GDM1 (cell line): ENCODE data around the gene LRRC26.

Experiments used
- DNase-seq: peaks from one replicate; lab custom pipeline; 2025; lab: John Stamatoyannopoulos, UW

Gene LRRC26

DNA sequence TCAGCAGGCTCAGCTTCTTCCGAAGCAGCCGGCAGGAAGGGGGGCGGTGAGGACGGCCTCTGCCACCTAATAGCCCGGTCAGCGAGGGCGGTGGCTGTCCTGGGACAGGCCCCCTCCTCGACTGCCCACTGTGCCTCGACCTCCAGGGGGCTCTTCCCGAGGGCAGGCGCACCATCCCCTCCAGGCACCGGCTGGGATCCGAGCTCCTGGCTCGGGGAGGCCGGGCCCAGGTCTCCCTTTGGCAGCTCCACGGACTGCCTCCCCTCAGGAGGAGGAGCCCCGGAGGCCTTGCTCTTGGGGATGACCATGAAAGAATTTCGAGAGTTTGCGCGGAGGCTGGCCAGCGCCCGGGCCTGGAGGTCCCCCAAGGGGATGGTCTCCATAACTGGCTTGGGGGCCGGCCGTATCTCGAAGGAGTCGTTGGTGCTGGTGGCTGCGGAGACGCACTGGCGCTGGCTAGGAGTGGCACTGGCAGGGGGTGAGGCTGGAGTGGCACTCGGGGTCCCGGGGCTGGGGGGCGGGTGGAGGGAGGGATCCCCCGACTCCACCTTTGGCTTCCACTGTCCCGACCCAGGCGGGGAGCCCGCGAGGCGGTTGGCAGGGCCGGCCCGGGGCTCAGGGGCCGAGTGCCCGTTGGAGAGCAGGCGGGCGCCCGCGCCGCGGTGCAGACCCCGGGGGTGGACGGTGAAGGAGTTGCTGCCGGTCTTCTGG, 29.7 kb upstream of the LRRC26 start:
- no peak for DNase-seq

DNA sequence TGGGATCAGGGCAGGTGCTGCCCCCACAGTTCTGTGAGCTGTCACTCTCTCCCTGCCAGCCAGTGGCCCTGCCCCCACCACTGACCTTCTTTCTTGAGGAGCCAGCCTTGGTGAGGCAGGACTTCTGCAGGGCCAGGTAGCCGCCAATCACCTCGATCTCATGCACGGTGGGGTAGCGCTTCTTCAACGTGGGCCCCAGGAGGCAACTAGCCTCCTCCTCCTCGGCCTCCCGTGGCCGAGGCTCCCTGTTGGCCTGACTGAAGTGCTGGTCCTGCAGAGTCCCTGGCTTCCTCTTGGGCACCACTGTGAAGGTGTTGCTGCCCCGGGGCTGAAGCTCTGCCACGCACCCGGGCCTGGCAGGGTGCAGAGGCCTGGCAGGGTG, 29.0 kb upstream of the LRRC26 start:
- no peak for DNase-seq

- no peak for DNase-seq
These were observed 28.4 kb upstream of the LRRC26 start for GRCh38 chr9:137198051-137198901.

DNA sequence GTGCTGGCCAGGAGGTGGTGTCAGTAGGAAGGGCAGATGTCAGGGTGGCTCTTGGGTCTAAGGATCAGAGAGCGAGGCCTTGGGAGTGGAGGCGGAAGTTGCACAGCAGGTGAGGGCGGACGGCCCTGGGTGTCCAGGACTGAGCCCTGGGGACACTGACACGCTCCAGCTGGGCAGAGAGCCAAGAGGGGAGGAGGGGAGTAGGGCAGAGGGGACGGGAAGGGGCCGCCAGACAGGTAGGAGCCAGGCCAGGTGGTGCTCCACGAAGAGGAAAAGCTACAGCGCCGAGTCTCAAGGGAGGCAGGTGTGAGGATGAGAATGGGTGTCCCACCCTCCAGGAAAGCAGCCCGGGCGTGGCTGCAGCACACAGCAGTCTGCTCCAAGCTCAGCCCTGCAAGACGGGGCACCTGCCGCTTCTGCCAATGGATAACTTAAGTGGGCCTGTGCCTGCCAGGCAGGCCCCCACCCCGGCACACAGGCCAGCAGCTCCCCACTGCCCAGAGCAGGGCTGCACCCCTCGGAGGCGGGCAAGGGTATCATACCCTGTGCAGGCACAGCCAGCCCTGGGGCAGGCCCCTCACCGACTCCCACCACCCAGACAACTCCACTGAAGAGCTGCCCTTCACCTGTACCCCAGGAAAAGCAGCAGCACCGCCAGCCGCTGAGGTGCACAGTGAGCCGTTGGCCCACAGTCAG, 25.8 kb upstream of the LRRC26 start:
- no peak for DNase-seq

- no peak for DNase-seq
These were observed 25.1 kb upstream of the LRRC26 start for GRCh38 chr9:137194909-137195308.

DNA sequence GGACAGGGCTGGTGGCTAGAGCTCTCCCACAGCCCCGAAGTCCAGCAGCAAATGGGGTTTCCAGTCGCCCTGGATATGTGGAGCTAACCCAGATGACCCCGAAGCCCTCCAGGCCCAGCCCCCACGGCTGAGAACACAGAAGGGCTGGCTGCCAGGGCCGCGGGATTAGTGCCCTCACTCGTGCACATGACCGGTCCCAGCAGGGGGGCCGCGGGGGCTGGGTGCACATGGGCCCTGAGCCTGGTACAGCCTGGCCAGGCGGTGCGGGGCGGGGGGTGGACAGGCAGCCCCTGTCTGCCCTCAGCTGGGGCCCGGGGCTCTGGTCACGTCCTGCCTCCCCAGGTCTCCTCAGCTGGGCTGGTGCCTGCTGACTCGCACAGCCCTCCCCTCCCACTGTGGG, 24.5 kb upstream of the LRRC26 start:
- DNase-seq = no peak

GRCh38 chr9:137193771-137194170, 23.9 kb upstream of the LRRC26 start:
- no peak for DNase-seq

DNA sequence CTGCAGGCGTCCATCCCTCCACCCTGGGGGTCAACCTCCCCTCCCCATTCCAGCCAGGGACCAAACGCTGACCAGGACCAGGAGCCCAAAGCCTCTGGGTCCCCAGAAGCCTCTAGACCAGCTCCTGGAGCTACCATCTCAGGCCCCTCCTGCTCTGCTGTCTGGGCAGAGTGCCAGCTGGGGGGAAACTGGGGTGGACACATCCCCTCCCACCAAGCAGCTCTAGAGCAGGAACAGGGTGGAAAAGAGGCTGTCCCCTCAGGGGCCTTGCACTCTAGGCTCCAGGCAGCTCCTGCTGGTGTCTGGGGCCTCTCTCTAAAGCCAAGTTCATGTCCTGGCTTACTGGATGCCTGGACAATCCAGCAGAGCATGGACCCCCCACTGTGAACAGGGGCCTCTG, 23.0 kb upstream of the LRRC26 start:
- no peak for DNase-seq

DNA sequence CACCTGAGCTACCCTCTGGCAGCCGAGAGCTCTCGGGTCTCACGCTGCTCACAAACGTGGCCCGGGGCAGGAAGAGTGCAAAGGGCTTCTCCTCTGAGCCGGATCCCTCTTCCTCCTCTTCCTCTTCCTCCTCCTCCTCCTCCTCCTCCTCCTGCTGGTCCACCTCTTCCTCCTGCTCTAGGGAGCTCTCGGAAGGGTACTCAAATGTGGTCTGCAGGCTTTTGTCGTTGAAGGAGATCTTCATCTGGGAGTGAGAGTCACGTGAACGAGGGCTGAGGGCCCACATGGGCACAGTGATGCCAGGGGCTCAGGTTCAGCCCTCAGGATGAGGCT, 22.6 kb upstream of the LRRC26 start:
- DNase-seq = no peak

DNA sequence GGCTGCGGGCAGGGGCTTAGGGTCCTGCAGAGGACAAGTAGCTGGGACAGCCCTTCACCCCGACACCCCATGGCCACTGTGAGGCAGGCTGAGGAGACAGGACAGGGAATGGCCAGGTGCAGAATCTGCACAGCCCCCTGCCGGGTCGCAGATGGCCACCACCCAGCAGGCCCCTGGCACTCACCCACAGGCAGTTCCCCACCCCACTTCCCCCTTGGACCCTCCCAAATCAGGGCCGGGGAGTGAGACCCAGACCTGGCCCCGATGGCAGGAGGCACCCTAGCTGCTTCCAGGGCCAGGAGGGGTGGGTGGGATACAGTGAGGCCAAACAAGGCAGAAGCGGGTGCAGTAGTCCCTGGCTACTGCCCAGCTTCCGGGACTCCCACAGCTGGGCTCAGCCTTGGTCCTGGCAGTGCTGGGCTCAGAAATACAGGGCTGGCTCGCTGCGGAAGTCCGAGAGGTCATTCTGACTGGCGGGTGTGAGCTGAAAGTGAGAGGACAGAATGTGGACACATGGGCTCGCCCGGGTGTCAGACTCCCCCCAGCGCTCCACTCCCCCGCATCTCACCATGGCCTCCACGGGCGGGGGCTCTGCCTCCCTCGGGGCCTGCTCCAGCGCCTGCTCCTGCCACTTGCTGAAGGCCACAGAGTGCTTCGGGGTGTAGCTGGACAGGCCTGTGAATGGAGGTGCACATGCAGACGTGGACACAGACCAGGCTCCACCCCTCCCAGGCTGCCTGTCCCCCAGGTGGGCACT, 22.0 kb upstream of the LRRC26 start:
- no peak for DNase-seq

DNA sequence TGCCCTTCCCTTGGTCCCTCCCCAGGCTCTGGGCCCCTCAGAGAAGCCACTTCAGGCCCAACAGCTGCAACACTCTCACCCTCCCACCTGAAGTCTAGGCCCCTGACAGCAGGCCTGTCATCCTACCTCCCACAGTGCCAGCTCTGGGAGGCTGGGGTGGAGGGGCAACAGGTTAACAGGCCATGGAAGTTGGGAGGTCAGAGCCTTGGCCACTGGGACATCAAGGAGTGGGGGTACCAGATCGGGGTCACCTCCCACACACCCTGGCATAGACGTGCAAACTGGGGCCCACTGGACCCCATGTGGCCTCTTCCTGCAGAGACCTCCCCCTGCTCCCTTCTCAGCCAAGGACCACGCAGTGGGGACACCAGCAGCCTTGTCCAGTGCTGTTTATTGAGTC, 21.4 kb upstream of the LRRC26 start:
- no peak for DNase-seq

DNA sequence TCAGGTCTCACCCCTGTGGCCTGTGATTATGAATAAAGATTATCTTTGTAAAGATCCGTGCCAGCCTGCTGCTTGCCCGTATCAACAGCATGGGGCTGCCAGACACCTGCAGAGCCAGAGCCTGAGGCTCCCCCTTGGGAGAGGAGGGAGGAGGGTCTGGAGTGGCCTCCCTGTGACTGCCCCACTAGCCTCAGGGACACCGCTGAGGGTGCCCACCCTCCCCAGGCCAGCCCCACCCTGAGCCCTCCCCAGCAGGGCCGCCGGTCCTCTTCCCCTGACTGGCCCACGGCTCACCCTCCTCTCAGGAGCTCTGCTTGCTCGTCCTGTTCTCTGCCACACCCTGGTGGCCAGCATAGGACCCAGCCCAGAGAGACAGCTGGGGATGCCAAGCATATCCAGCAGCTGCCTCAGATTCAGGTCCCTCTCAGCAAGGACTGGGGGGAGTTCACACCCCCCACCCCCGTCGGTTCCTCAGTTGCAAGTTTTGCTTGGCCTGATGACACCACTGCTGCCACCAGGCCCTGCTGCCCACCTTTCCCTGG, 20.5 kb upstream of the LRRC26 start:
- DNase-seq = no peak

GRCh38 chr9:137189297-137190295, 19.7 kb upstream of the LRRC26 start:
- no peak for DNase-seq

GRCh38 chr9:137188490-137189296, 18.8 kb upstream of the LRRC26 start, which contains the start of the genes ANAPC2 and SSNA1:
Gene ANAPC2, minus strand, starts transcription at chr9:137188560. Its CDS starts 28 bp downstream, at chr9:137188532.
Gene SSNA1, plus strand, starts transcription at chr9:137188676. Its CDS starts 51 bp downstream, at chr9:137188727.
- DNase-seq = peak; percentile 92

DNA sequence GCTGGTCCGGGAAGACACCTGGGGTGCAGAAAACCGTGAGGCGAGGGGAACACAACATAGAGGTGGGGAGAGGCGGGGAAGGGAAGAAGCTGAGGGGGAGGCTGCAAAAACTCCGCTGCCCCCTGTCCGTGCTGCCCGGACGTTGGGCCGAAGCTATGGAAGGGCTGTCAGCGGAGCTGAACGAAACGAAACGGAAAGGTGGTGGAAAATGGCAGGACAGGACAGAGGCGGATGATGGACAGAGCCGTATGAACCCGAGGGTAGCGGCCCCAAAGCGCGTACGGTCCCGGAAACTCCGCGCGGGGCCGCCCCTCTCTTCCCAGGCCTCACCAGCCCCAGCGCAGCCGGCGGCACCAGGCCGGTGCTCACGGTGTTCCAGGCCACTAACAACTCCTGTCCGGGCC, 18.2 kb upstream of the LRRC26 start:
- DNase-seq = no peak

- no peak for DNase-seq
These were observed 17.5 kb upstream of the LRRC26 start for GRCh38 chr9:137187386-137187785.

GRCh38 chr9:137186385-137186784, 16.5 kb upstream of the LRRC26 start:
- DNase-seq = no peak

GRCh38 chr9:137185921-137186320, 16.1 kb upstream of the LRRC26 start:
- no peak for DNase-seq

DNA sequence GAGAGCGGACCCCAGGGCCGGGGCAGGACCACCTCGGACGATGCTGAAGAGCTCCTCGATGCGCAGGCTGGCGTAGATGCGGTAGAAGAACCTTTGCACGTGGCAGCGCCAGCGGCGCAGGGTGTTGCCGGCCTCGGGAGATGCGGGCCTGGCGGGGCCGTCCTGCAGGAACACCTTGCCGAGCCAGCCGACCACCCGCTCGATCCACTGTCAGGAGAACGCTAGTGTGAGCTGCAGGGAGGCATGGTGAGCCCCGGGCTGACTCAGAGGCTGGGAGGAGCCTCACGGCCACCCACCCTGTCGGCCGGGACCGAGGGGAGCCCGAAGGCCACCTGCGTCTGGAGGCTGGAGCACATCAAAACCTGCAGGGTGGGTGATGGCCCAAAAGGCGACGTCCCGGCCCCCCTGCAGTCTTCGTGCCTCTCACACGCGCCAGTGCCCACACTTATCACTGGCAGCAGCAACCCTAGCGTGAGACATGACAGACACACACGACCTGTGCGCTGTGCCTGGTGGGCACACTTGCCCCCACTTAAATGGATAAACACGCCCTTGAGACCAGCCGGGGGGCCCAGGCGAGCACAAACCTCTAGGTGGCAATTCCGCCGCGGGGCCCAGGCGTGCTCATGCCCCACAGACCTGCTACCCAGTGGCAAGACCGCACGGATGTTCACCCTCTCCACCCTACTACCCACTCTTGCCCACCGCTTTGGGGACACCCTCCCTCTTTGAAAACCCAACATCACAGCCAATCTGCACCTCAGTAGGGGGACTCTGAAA, 15.2 kb upstream of the LRRC26 start:
- no peak for DNase-seq
